SK-N-SH treated with all-trans-retinoic acid at 6 μM for 48 hours (cell line): ENCODE measurements around the gene CD99.

ENCODE experiments used
- ARNTL ChIP-seq: fragments of 450-650 bp; formaldehyde crosslinking; IDR thresholded peaks from 2 replicates; pipeline ENCODE4 v1.5.0; 2020; ENCODE audit warnings: low read depth, mild to moderate bottlenecking, moderate library complexity, borderline replicate concordance
- CSDC2 ChIP-seq: fragments of 250-450 bp; sonication (Bioruptor Pico); IDR thresholded peaks from 2 replicates; pipeline ENCODE4 v1.5.0; 2020; ENCODE audit warnings: mild to moderate bottlenecking, moderate library complexity
- POU6F1 ChIP-seq: fragments of 250-450 bp; sonication (Bioruptor Pico); IDR thresholded peaks from 2 replicates; pipeline ENCODE4 v1.8.0; 2021; ENCODE audit warnings: low read depth, mild to moderate bottlenecking, moderate library complexity, borderline replicate concordance
- PPARA ChIP-seq: fragments of 250-450 bp; sonication (Bioruptor Pico); IDR thresholded peaks from 2 replicates; pipeline ENCODE4 v1.5.0; 2020; ENCODE audit warnings: mild to moderate bottlenecking, borderline replicate concordance
- RARB ChIP-seq: fragments of 250-450 bp; sonication (Bioruptor Pico); IDR thresholded peaks from 2 replicates; pipeline ENCODE4 v1.8.0; 2021; ENCODE audit warnings: mild to moderate bottlenecking, moderate library complexity
- TSHZ2 ChIP-seq: fragments of 250-450 bp; sonication (Bioruptor Pico); IDR thresholded peaks from 2 replicates; pipeline ENCODE4 v1.5.0; 2020; ENCODE audit warnings: mild to moderate bottlenecking, moderate library complexity
- ZFP3 ChIP-seq: fragments of 250-450 bp; sonication (Bioruptor Pico); IDR thresholded peaks from 2 replicates; pipeline ENCODE4 v1.5.0; 2020; ENCODE audit warnings: mild to moderate bottlenecking, moderate library complexity
- ZFP30 ChIP-seq: fragments of 450-650 bp; formaldehyde crosslinking; IDR thresholded peaks from 2 replicates; pipeline ENCODE4 v1.5.0; 2022; ENCODE audit warnings: mild to moderate bottlenecking, moderate library complexity

DNA sequence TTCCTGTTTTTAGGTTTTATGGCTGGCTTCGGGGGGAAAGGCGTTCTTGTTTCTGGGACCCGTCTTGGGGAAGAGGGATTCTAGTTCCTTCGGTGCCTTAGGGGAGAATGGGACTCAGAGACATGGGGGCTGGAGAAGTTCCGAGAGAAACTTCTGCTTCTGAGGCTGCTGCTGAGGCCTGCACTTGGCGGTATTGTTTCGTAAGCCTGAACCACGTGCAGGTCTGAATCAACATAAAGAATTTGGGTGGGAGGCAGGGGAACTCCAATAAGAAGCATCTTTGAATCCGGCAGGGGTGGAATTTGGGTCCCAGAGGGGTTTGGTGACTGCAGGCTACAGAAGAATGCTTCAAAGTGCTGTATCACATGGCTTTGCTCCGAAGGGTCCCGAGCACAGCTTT is 75.8 kb downstream of the CD99 start:
- TF ChIP-seq PPARA (no peak), RARB (no peak), ZFP3 (CRISPR knock-in tag) (no peak), CSDC2 (CRISPR knock-in tag) (no peak), POU6F1 (CRISPR knock-in tag) (no peak), TSHZ2 (CRISPR knock-in tag) (no peak), ARNTL (CRISPR knock-in tag) (no peak), ZFP30 (CRISPR knock-in tag) (no peak)
